CD1c-positive myeloid dendritic cell (primary cell): ENCODE measurements around the gene SPDEF.

ENCODE experiments used
- DNase-seq: peaks from one replicate; pipeline ENCODE4 v3.0.0-alpha.2; 2016; ENCODE audit errors: extremely low spot score

SPDEF gene

DNA sequence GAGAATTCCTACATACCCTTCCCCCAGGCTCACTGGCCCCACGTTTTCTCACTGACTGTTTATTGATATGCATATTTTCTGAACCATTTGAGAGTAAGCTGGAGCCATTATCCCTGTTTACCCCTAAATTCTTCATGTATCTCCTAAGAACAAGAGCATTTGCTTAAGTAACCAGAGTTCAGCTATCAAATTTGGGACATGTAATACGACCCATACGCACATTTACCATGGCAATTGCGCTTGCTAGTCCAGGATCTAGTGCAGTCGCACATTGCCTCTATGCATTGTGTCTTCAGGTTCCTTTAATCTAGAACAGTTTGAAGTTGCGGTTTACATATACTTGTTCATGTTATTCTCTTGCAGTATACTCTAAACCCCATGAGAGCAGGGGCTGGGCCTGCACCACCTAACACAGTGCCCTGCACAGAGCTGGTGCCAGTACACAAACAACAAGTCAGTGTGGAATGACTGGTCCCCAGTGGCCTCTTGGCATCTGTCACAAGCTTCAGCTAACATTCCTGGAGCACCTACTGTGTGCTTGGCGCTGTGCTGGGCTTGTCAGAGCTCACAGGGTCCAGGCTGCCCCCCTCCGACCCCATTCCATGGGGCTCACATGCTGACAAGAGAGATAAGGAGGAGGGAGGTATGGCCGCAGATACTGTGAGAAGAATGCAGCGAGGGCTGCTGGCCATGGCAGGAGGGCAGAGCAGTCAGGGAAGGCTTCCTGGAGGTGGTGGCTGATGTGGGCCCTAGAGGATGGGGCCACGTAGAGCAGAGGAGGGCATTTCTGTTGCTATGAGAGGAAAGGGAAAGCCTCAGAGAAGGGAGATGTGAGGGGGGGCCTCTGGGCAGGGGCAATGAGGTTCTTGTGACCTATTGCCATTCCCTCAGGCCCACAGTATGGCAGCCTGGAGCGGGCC lies 28.1 kb downstream of the SPDEF start:
- no peak for DNase-seq

GRCh38 chr6:34526992-34527728 lies 29.0 kb downstream of the SPDEF start:
- peak; percentile 95 for DNase-seq

DNA sequence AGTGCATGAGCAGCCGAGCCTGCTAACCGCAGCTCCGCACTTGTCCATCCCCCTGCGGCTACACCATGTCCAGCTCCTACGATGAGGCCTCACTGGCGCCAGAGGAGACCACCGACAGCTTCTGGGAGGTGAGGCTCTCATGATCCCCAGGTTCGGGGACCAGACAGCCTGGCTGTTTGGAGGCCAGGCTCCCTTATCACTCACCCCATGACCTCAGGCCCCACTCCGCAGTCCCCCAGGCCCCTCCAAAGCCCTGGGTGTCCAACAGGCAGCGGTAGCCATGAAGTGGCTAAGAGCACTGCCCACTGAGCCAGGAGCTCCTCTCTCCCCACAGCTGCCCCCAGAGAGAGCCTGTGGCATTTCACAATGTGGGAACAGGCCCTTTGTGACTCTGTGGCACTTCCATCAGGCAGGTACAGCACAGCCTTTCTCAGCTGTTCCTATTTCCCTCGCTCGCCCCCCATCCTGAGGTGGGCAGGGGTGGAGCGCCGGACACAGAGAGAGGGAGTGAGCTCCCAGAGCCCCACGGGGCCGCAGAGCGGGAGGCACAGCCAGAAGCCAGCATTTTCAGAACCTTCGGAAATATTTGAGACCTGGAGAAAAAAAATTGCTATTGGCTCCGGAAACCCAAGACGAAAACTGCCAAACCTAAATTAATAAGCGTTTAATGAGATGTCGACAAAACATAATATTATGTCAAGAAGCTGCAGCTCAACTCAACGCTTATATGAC lies 29.7 kb downstream of the SPDEF start:
- no peak for DNase-seq

DNA sequence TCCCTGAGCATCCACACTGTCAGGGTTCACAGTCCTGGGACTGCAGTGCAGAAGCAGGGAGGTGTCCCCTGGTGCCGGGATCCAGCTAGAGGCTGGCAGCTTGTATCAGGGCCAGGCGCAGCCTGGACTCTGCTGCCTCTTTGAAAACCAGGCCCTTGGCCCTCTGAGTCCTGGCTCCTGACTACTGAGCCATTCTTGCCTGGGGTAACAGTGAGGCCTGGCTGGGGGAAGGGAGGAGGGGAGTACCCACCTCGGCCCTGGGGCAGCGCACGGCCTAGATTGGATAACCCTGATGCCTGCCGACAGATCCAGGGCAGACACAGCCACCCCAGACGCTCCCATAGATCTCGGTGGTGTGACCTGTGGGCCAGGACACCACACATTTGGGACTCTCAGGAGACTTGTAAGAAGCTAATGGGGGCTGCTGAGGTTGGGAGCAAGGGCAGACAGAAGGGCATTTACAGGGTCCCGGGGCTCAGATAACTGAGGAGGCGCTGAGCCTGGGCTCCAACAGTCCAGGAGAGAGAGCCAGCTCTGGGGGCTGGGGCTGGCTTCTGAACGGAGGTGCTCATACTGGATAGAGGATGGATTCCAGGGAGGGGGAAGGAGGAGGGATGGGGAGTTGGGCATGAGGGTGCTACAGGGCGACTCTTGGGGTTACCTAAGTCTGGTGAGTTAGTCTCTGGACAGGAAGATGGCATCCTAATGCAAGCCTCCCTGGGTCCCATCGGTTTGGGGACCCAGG lies 30.5 kb downstream of the SPDEF start:
- no peak for DNase-seq

GRCh38 chr6:34524971-34525370 lies 31.2 kb downstream of the SPDEF start:
- DNase-seq, result no peak

GRCh38 chr6:34524499-34524898 lies 31.6 kb downstream of the SPDEF start:
- no peak for DNase-seq

- DNase-seq, result no peak
Measured at GRCh38 chr6:34523441-34524206, 32.5 kb downstream of the SPDEF start.

- DNase-seq, result no peak
Measured at GRCh38 chr6:34522761-34523160, 33.4 kb downstream of the SPDEF start.

DNA sequence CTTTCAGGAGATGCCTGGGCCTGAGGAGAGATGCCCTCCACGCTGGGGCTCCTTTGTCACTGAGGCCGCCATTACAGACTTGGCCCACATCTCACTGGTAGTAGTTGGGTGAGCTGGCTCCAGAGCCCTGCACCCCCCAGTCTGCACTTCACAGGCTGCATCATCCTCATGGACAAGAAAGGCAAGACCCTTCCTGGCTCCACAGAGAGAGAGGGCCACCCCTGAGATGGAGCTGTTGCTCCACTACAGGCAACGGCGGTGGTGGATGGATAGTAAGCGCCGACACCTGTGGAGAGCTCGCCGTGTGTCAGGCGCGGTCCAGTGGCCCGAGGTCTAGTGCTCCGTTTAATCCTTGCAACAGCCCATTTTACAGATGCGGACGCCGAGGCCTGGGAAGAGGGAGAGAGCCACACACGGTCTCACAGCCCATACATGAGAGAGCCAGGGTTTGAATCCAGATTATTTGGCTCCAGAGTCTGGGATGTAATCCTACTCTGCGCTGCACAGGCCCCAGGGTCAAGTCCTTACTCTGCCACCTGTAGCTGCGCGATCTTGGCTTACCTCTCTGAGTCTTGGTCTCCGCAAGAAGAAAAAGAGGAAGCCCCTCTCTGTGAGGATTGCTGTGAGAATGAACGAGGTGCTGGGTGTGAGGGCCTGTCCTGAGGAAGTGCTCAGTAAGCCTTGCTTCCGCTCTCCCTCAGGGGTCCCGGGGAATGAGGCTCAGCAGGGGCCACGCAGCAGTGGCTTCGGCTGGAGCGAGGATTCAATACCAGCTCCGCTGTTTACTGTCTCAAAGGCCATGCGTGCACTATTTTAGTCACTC lies 34.5 kb downstream of the SPDEF start:
- DNase-seq, result peak; percentile 3

DNA sequence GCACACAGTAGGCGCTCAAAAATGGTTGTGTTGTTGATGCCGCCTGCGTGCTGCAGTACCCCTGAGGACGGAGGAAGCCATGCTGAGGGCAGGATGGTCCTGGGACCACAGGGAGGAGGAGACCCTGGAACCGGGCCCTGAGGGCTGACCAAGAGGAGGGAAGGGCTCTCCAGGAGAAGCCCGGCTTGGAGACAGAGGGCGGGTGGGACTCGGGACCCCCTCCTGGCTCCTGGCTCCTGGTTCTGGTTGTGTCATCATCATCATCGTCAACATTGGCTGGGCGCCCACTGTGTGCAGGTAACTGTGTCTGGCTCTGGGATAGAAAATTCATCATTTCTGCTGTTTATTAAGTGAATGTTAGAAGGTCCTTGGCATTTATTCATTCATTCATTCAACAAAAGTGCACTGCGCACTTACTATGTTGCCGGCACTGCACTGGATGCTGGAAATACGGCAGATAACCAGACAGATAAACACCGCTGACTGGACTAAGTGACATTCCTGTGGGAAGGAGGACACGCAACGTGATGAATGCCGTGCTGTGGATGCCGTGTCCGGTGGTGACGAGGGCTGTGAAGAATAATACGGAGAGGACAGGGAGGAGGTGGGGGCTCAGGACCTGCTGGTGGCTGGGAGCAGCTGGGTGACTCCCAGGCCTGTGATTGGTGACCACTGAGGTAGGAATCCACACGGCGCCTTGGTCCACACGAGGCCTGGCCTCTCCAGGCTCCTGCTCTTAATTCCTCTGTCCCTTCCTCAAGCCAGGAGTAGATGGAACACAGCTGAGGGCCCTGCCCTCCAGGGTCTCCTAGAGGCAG lies 35.3 kb downstream of the SPDEF start:
- DNase-seq, result no peak

GRCh38 chr6:34519971-34520644 lies 36.0 kb downstream of the SPDEF start:
- DNase-seq, result no peak

- DNase-seq, result no peak
Measured at GRCh38 chr6:34518669-34519365, 37.3 kb downstream of the SPDEF start.

GRCh38 chr6:34517966-34518365 lies 38.2 kb downstream of the SPDEF start:
- DNase-seq, result no peak

GRCh38 chr6:34517461-34517881 lies 38.7 kb downstream of the SPDEF start:
- no peak for DNase-seq

- DNase-seq, result no peak
Measured at GRCh38 chr6:34516391-34517324, 39.5 kb downstream of the SPDEF start.

DNA sequence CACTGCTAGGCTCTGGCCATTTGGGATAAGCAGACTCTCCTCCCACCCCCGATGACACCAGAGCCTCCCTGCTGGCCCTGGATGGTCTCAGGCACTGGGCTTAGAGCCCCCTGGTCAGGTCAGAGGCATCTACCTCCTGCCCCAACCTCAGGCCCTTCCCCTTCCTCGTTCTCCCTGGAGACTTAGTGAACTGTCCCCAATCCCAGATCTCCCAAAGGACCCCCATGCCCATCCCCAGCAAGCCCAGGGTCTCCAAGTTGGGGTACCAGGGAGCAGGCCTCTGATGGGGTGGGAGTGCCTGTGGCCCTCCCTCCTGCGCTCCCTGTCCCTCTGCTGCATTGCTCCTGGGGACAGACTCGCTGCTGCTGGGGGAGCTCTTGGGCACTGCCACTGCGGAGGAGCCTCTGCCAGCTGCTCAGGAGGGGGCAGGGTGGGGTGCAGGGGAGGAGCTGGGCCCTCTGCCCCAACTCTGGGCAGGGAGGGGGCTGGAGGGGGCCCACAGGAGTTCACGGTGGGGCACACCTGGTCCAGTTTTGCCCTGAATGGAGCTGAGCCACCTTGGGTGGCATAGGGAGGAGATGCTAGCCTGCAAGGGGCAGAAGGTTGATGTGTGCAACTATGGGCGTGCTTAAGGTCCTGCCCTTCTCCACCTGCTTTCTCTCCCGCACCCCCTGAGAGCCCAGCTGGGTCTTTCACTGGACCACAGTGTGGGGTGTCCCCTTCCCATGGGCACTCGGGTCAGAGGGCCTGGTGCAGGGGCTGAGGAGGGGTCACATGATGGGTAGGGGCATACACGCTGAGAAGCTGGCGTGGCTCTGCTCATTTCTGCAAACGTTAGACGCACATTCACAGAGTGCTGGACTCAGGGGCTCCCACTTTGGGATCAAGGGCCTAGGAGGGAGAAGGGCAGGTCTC lies 40.4 kb downstream of the SPDEF start:
- no peak for DNase-seq
